D341Med (cell line): ENCODE data around the gene EAPP.
"Not testable (repeated sequence)": the region's sequence is repeated elsewhere in the genome, so short reads cannot be mapped to it uniquely, and the experiment has no call there.

Experiments used
- DNase-seq: peaks from one replicate; pipeline ENCODE4 v3.0.0; 2012; ENCODE audit warnings: low spot score

Gene EAPP

GRCh38 chr14:34482463-34482862 is 57.0 kb downstream of the EAPP start:
- no peak for DNase-seq

- no peak for DNase-seq
These were observed 59.8 kb downstream of the EAPP start for GRCh38 chr14:34479694-34480093.

- DNase-seq, result no peak
These were observed 61.2 kb downstream of the EAPP start for GRCh38 chr14:34478261-34478660.

- DNase-seq, result not testable (repeated sequence)
These were observed 63.5 kb downstream of the EAPP start for GRCh38 chr14:34476036-34476435.

GRCh38 chr14:34475163-34475562 is 64.3 kb downstream of the EAPP start:
- DNase-seq, result no peak

GRCh38 chr14:34474187-34474679 is 65.3 kb downstream of the EAPP start:
- DNase-seq, result no peak

GRCh38 chr14:34472706-34473279 is 66.7 kb downstream of the EAPP start:
- no peak for DNase-seq

- DNase-seq, result no peak
These were observed 69.2 kb downstream of the EAPP start for GRCh38 chr14:34470319-34470718.

GRCh38 chr14:34466691-34467090 is 72.8 kb downstream of the EAPP start:
- no peak for DNase-seq
